Naive thymus-derived CD4-positive, alpha-beta T cell (primary cell): ENCODE measurements around the gene C1orf232. TPM values are rescaled to one million over a fixed set of nuclear protein-coding genes. Genes with fewer than 3 reads are reported as not detected.

Source experiments
- ATAC-seq: fragments of 150-1000 bp; cut with Tn5 transposase; 2 replicates; pipeline ENCODE4 v1.10.0; 2021; ENCODE audit warnings: mild to moderate bottlenecking, moderate library complexity
- CTCF ChIA-PET: fragments of 350-600 bp; sonication (Branson Sonifier 250); formaldehyde crosslinking; loops from one replicate; lab custom pipeline; 2021; ENCODE audit warnings: antibody characterized with exemption; lab: Charles Lee
- POLR2A ChIA-PET: fragments of 350-600 bp; sonication (Branson Sonifier 250); formaldehyde crosslinking; loops from one replicate; lab custom pipeline; 2021; ENCODE audit warnings: antibody characterized with exemption, inconsistent platforms; lab: Charles Lee
- DNase-seq, 9 donors: peaks; one replicate each; pipeline versions ENCODE4 v3.0.0 to v3.0.0-alpha.2; 2020 to 2022; ENCODE audit warnings: mixed read lengths in 1 of 9
- H3K27ac ChIP-seq: one replicate; pipeline ENCODE4 v1.7.0; 2013; ENCODE audit warnings: mild to moderate bottlenecking, low read depth, low read length, moderate library complexity
- H3K27me3 ChIP-seq, 2 donors: one replicate each; pipeline ENCODE4 v1.7.0; 2013; ENCODE audit warnings: low read length in 2 of 2, mild to moderate bottlenecking in 2 of 2, moderate library complexity in 2 of 2; ENCODE audit not compliant: control insufficient read depth in 2 of 2, insufficient read depth in 2 of 2
- H3K36me3 ChIP-seq, 3 experiments: 1 replicate in 2 of 3; 2 replicates in 1 of 3; pipeline ENCODE4 v1.7.0; 2013; ENCODE audit warnings: low read length in 3 of 3, mild to moderate bottlenecking in 3 of 3, moderate library complexity in 1 of 3; ENCODE audit not compliant: insufficient read depth in 3 of 3, control insufficient read depth in 2 of 3
- H3K4me1 ChIP-seq, 2 donors: one replicate each; pipeline ENCODE4 v1.7.0; 2013; ENCODE audit warnings: low read length in 2 of 2, mild to moderate bottlenecking in 2 of 2, moderate library complexity in 1 of 2; ENCODE audit not compliant: control insufficient read depth in 2 of 2, insufficient read depth in 2 of 2
- H3K4me3 ChIP-seq: 2 replicates; pipeline ENCODE4 v1.7.0; 2013; ENCODE audit warnings: mild to moderate bottlenecking, low read length
- H3K9me3 ChIP-seq, 3 experiments: 1 replicate in 2 of 3; 2 replicates in 1 of 3; pipeline ENCODE4 v1.7.0; 2013; ENCODE audit warnings: low read length in 3 of 3; ENCODE audit not compliant: control insufficient read depth in 2 of 3
- H3K27ac Mint-ChIP-seq, 9 donors: one replicate each; pipeline ENCODE4 v1.8.0; 2020 to 2022; ENCODE audit warnings: mixed read lengths in 9 of 9, mild to moderate bottlenecking in 8 of 9, moderate library complexity in 5 of 9, inconsistent platforms in 2 of 9
- H3K27me3 Mint-ChIP-seq, 5 donors: one replicate each; pipeline ENCODE4 v1.8.0; 2021 to 2022; ENCODE audit warnings: mixed read lengths in 5 of 5, mild to moderate bottlenecking in 1 of 5
- H3K36me3 Mint-ChIP-seq, 5 donors: one replicate each; pipeline ENCODE4 v1.8.0; 2020 to 2022; ENCODE audit warnings: mixed read lengths in 5 of 5, mild to moderate bottlenecking in 3 of 5, inconsistent platforms in 1 of 5
- H3K4me1 Mint-ChIP-seq, 7 donors: one replicate each; pipeline ENCODE4 v1.8.0; 2020 to 2022; ENCODE audit warnings: mixed read lengths in 7 of 7, mild to moderate bottlenecking in 3 of 7, inconsistent platforms in 1 of 7
- H3K4me3 Mint-ChIP-seq, 10 donors: one replicate each; pipeline ENCODE4 v1.8.0; 2020 to 2022; ENCODE audit warnings: mild to moderate bottlenecking in 10 of 10, mixed read lengths in 10 of 10, moderate library complexity in 6 of 10, inconsistent platforms in 2 of 10
- H3K9me3 Mint-ChIP-seq, 11 donors: one replicate each; pipeline ENCODE4 v1.8.0; 2020 to 2022; ENCODE audit warnings: mixed read lengths in 11 of 11, mild to moderate bottlenecking in 4 of 11, inconsistent platforms in 1 of 11, moderate library complexity in 1 of 11
- intact Hi-C, 2 donors: fragments of 100-400 bp; cut with micrococcal nuclease; formaldehyde crosslinking; loops; one replicate each; pipeline ENCODE4 v1.15.1; 2023
- polyA plus RNA-seq, 2 donors: library from polyadenylated mRNA; unstranded; fragments of 300-500 nt; fragmentation: Illumina TruSeq; gene quantifications; one replicate each; pipeline ENCODE4 v1.2.3, GENCODE V29; 2021
- total RNA-seq, 6 experiments: library from RNA in 5 of 6; stranded (reverse) in 5 of 6; gene quantifications; 1 replicate in 5 of 6; 2 replicates in 1 of 6; pipeline ENCODE4 v1.2.3 and lab custom pipeline; 2021 to 2026

C1orf232 gene
- total and polyA plus RNA-seq, 7 experiments from 2014 or later = not detected

- Histone ChIP-seq H3K27ac (no peak overlapping the region), H3K9me3 (no peaks in the 10 kb centered on the region), H3K4me1 (no peaks in the 10 kb centered on the region), H3K36me3 (no peaks in the 10 kb centered on the region), H3K27me3 (no peaks in the 10 kb centered on the region), H3K4me3 (no peak overlapping the region)
- peak overlapping the region in 1 of 9 donors; percentile 19 for H3K27ac Mint-ChIP-seq
- peak; percentile 99 for ATAC-seq
- H3K9me3 Mint-ChIP-seq = no peaks in the 10 kb centered on the region
- ChIA-PET POLR2A (interaction anchor here (1.2 to 2.6 kb wide), 6 partner anchors 16 to 42 kb away, joined by 7 to 17 read pairs (median 12); partner anchors contain the start of gene PDIK1L), CTCF (interaction anchor here (0.6 to 7.0 kb wide), 22 partner anchors 9 to 280 kb away, joined by 3 to 145 read pairs (median 4); partner anchors contain the start of genes CEP85 and PDIK1L)
- intact Hi-C loops = loop anchor here (1.0 to 2.0 kb wide), 8 partner anchors 19 to 250 kb away; partner anchors contain the start of gene PDIK1L (in 1 of the 2)
- no peaks in the 10 kb centered on the region for H3K36me3 Mint-ChIP-seq
- peak overlapping the region in 5 of 10 donors; percentile 15 to 66 (median 37) for H3K4me3 Mint-ChIP-seq
- peak; percentile 52 to 77 (median 72) for DNase-seq
- H3K4me1 Mint-ChIP-seq = peaks cover 0 to 8% (median 4%) of the 10 kb centered on the region in 7 donors
- H3K27me3 Mint-ChIP-seq = peaks cover 0 to 32% (median 0%) of the 10 kb centered on the region in 5 donors
Observed at GRCh38 chr1:26145041-26145959, 23.5 kb downstream of the C1orf232 start.

GRCh38 chr1:26142159-26142558 lies 26.6 kb downstream of the C1orf232 start:
- Histone ChIP-seq H3K4me3 (no peak overlapping the region), H3K9me3 (no peaks in the 10 kb centered on the region), H3K27me3 (no peaks in the 10 kb centered on the region), H3K36me3 (no peaks in the 10 kb centered on the region), H3K4me1 (peaks cover 0 to 8% of the 10 kb centered on the region in 2 donors), H3K27ac (no peak overlapping the region)
- Mint-ChIP-seq H3K36me3 (no peaks in the 10 kb centered on the region), H3K27ac (no peak overlapping the region), H3K27me3 (peaks cover 0 to 16% (median 0%) of the 10 kb centered on the region in 5 donors), H3K9me3 (no peaks in the 10 kb centered on the region), H3K4me1 (peaks cover 6 to 22% (median 17%) of the 10 kb centered on the region in 7 donors), H3K4me3 (no peak overlapping the region)
- no peak for DNase-seq
- ATAC-seq = no peak
- CTCF ChIA-PET = interaction anchor here (0.7 to 7.0 kb wide), 4 partner anchors 14 to 37 kb away, joined by 4 to 145 read pairs (median 56); partner anchors contain the start of gene PDIK1L
- intact Hi-C loops = no loop called here
- POLR2A ChIA-PET = interaction anchor here (1.7 kb wide), 1 partner anchor 16 kb away, joined by 6 read pairs; no protein-coding TSS in a partner anchor

GRCh38 chr1:26138974-26139558 lies 29.7 kb downstream of the C1orf232 start:
- peak in 2 of 9 donors; percentile 17 to 26 for DNase-seq
- POLR2A ChIA-PET = interaction anchor here (0.6 to 1.8 kb wide), 8 partner anchors 9 to 93 kb away, joined by 3 to 18 read pairs (median 6); partner anchors contain the start of gene PDIK1L

GRCh38 chr1:26134466-26134865 lies 34.3 kb downstream of the C1orf232 start:
- intact Hi-C loops = no loop called here
- DNase-seq (no peak), ATAC-seq (no peak)
- H3K27me3 Mint-ChIP-seq = no peaks in the 10 kb centered on the region
- POLR2A ChIA-PET = no interaction called here
- Histone ChIP-seq H3K4me3 (no peak overlapping the region), H3K36me3 (no peaks in the 10 kb centered on the region), H3K27ac (no peak overlapping the region), H3K27me3 (no peaks in the 10 kb centered on the region), H3K9me3 (no peaks in the 10 kb centered on the region), H3K4me1 (peaks cover 0 to 8% of the 10 kb centered on the region in 2 donors)
- peaks cover 0 to 4% (median 0%) of the 10 kb centered on the region in 5 donors for H3K36me3 Mint-ChIP-seq
- peaks cover 0 to 2% (median 0%) of the 10 kb centered on the region in 11 donors for H3K9me3 Mint-ChIP-seq
- CTCF ChIA-PET = no interaction called here
- H3K4me3 Mint-ChIP-seq = no peak overlapping the region
- H3K27ac Mint-ChIP-seq = no peak overlapping the region
- H3K4me1 Mint-ChIP-seq = peaks cover 6 to 15% (median 10%) of the 10 kb centered on the region in 7 donors

More at GRCh38 chr1:26138974-26139558, 29.7 kb downstream of the C1orf232 start:
- Histone ChIP-seq H3K9me3 (no peaks in the 10 kb centered on the region), H3K36me3 (no peaks in the 10 kb centered on the region), H3K4me1 (peaks cover 0 to 8% of the 10 kb centered on the region in 2 donors), H3K4me3 (no peak overlapping the region), H3K27ac (peak overlapping the region; percentile 44), H3K27me3 (no peaks in the 10 kb centered on the region)
- H3K27me3 Mint-ChIP-seq = peaks cover 0 to 7% (median 0%) of the 10 kb centered on the region in 5 donors
- H3K4me1 Mint-ChIP-seq = peaks cover 6 to 17% (median 10%) of the 10 kb centered on the region in 7 donors
- peak overlapping the region in 6 of 9 donors; percentile 1 to 86 (median 51) for H3K27ac Mint-ChIP-seq
- H3K4me3 Mint-ChIP-seq = peak overlapping the region in 9 of 10 donors; percentile 22 to 71 (median 37)
- peak; percentile 44 for ATAC-seq
- intact Hi-C loops = loop anchor here in 1 of 2 donors (1.0 kb wide), 1 partner anchor 10 kb away; no protein-coding TSS in a partner anchor
- H3K36me3 Mint-ChIP-seq = peaks cover 0 to under 1% (median 0%) of the 10 kb centered on the region in 5 donors
- CTCF ChIA-PET = interaction anchor here (0.5 to 2.7 kb wide), 11 partner anchors 9 to 419 kb away, joined by 3 to 12 read pairs (median 3); no protein-coding TSS in a partner anchor
- peaks cover 0 to 2% (median 0%) of the 10 kb centered on the region in 11 donors for H3K9me3 Mint-ChIP-seq

- Mint-ChIP-seq H3K9me3 (peaks cover 0 to 2% (median 0%) of the 10 kb centered on the region in 11 donors), H3K4me1 (peaks cover 4 to 16% (median 11%) of the 10 kb centered on the region in 7 donors), H3K27ac (no peak overlapping the region), H3K4me3 (peak overlapping the region in 1 of 10 donors; percentile 21), H3K27me3 (peaks cover 0 to 11% (median 0%) of the 10 kb centered on the region in 5 donors), H3K36me3 (peaks cover 0 to 6% (median 0%) of the 10 kb centered on the region in 5 donors)
- Histone ChIP-seq H3K36me3 (no peaks in the 10 kb centered on the region), H3K9me3 (no peaks in the 10 kb centered on the region), H3K27me3 (no peaks in the 10 kb centered on the region), H3K4me3 (no peak overlapping the region), H3K4me1 (peaks cover 0 to 4% of the 10 kb centered on the region in 2 donors), H3K27ac (no peak overlapping the region)
- intact Hi-C loops = no loop called here
- POLR2A ChIA-PET = no interaction called here
- ATAC-seq (no peak), DNase-seq (no peak)
- CTCF ChIA-PET = no interaction called here
Observed at GRCh38 chr1:26132834-26133167, 36.0 kb downstream of the C1orf232 start.
